Calu3 (cell line): ENCODE measurements around the gene EFNA2. TPM values are rescaled to one million over a fixed set of nuclear protein-coding genes. Genes with fewer than 3 reads are reported as not detected.
"Not testable (repeated sequence)": the region's sequence is repeated elsewhere in the genome, so short reads cannot be mapped to it uniquely, and the experiment has no call there.

ENCODE experiments used
- BruUV-seq: library from RNA; stranded (reverse); fragments of 400-500 nt; replicated peaks from 2 replicates; lab custom pipeline; 2021; lab: Mats Ljungman, UMichigan
- CTCF ChIA-PET: fragments of 300-600 bp; sonication (Branson Sonifier 250); formaldehyde crosslinking; loops from one replicate; lab custom pipeline; 2022; ENCODE audit warnings: antibody characterized with exemption; lab: Charles Lee
- DNase-seq: peaks from one replicate; pipeline ENCODE4 v3.0.0; 2022
- H3K27ac Mint-ChIP-seq: one replicate; pipeline ENCODE4 v1.8.0; 2022; ENCODE audit warnings: mixed read lengths; ENCODE audit not compliant: unreplicated experiment
- H3K27me3 Mint-ChIP-seq: one replicate; pipeline ENCODE4 v1.8.0; 2022; ENCODE audit warnings: mixed read lengths; ENCODE audit not compliant: unreplicated experiment
- H3K36me3 Mint-ChIP-seq: one replicate; pipeline ENCODE4 v1.8.0; 2022; ENCODE audit warnings: mild to moderate bottlenecking, moderate library complexity, mixed read lengths; ENCODE audit not compliant: insufficient read depth, unreplicated experiment
- H3K4me1 Mint-ChIP-seq: one replicate; pipeline ENCODE4 v1.8.0; 2022; ENCODE audit warnings: mild to moderate bottlenecking, low read depth, mixed read lengths; ENCODE audit not compliant: unreplicated experiment
- H3K4me3 Mint-ChIP-seq: one replicate; pipeline ENCODE4 v1.8.0; 2022; ENCODE audit warnings: mild to moderate bottlenecking, low read depth, moderate library complexity, mixed read lengths; ENCODE audit not compliant: unreplicated experiment
- H3K9me3 Mint-ChIP-seq: one replicate; pipeline ENCODE4 v1.8.0; 2022; ENCODE audit warnings: low read depth, mixed read lengths; ENCODE audit not compliant: unreplicated experiment
- intact Hi-C: fragments of 100-400 bp; cut with micrococcal nuclease; formaldehyde crosslinking; loops from one replicate; pipeline ENCODE4 v1.10.0; 2022; ENCODE audit not compliant: unreplicated experiment
- total RNA-seq: library from RNA; stranded (reverse); gene quantifications from 2 replicates; pipeline ENCODE4 v1.2.3, GENCODE V29; 2022
- TF ChIP-seq, protein P1 (sequence below): fragments of 200-600 bp; IDR thresholded peaks from one replicate; pipeline ENCODE4 v1.8.0; 2022; ENCODE audit warnings: antibody characterized with exemption; ENCODE audit not compliant: unreplicated experiment

Gene EFNA2
- total RNA-seq, 1 experiment from 2014 or later: 0.90 TPM

GRCh38 chr19:1325568-1326294 is 40.1 kb downstream of the EFNA2 start:
- TF ChIP-seq, protein P1, sequence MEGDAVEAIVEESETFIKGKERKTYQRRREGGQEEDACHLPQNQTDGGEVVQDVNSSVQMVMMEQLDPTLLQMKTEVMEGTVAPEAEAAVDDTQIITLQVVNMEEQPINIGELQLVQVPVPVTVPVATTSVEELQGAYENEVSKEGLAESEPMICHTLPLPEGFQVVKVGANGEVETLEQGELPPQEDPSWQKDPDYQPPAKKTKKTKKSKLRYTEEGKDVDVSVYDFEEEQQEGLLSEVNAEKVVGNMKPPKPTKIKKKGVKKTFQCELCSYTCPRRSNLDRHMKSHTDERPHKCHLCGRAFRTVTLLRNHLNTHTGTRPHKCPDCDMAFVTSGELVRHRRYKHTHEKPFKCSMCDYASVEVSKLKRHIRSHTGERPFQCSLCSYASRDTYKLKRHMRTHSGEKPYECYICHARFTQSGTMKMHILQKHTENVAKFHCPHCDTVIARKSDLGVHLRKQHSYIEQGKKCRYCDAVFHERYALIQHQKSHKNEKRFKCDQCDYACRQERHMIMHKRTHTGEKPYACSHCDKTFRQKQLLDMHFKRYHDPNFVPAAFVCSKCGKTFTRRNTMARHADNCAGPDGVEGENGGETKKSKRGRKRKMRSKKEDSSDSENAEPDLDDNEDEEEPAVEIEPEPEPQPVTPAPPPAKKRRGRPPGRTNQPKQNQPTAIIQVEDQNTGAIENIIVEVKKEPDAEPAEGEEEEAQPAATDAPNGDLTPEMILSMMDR: no peak
- Mint-ChIP-seq H3K27ac (no peak overlapping the region), H3K27me3 (peaks cover 42% of the 10 kb centered on the region), H3K4me1 (no peaks in the 10 kb centered on the region), H3K36me3 (no peaks in the 10 kb centered on the region), H3K9me3 (no peaks in the 10 kb centered on the region), H3K4me3 (no peak overlapping the region)
- intact Hi-C loops: no loop called here
- no peak for DNase-seq
- CTCF ChIA-PET: interaction anchor here (1.1 kb wide), 1 partner anchor 8 kb away, joined by 4 read pairs; no protein-coding TSS in a partner anchor
- BruUV-seq: no TSS peak

DNA sequence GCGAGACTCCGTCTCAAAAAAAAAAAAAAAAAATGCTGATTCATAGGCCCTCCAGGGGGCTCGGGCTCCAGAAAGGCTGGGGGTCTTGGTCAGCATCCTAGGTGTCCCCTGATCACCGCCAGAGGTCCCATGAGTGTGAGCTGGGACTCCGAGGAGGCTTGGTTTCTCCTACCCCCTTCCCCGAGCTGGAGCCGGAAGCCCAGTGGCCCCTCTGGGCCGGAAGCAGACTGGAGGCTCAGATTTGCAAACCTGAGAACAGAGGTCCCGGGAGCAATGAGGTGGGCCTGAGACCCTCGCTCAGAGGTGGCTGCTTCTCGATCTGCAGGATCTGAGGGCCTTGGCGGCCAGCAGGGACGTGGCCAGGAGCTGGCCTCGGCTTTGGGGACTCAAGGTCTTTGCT is 41.5 kb downstream of the EFNA2 start:
- Mint-ChIP-seq H3K9me3 (no peaks in the 10 kb centered on the region), H3K4me1 (no peaks in the 10 kb centered on the region), H3K27me3 (peaks cover 38% of the 10 kb centered on the region), H3K36me3 (no peaks in the 10 kb centered on the region), H3K27ac (no peak overlapping the region), H3K4me3 (no peak overlapping the region)
- TF ChIP-seq, protein P1: no peak
- no TSS peak for BruUV-seq
- DNase-seq: no peak
- intact Hi-C loops: no loop called here
- CTCF ChIA-PET: interaction anchor here (0.7 to 1.1 kb wide), 3 partner anchors 9 to 55 kb away, joined by 3 to 5 read pairs (median 4); no protein-coding TSS in a partner anchor

DNA sequence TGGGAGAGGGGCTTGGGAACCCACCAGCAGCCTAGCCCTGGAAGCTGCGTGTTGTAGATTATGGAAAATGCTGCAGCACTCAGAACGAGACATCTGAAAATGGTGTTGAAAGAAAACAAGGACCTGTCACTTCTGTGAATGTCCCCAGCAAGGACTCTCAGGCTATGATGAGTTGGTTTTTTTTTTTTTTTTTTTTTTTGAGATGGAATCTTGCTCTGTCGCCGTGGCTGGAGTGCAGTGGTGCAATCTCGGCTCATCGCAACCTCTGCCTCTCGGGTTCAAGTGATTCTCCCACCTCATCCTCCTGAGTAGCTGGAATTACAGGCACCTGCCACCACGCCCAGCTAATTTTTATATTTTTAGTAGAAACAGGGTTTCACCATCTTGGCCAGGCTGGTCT is 46.5 kb downstream of the EFNA2 start:
- H3K4me1 Mint-ChIP-seq, CTCF ChIA-PET, H3K27ac Mint-ChIP-seq, BruUV-seq, H3K36me3 Mint-ChIP-seq, H3K9me3 Mint-ChIP-seq, DNase-seq, H3K4me3 Mint-ChIP-seq, H3K27me3 Mint-ChIP-seq, intact Hi-C loops: not testable (repeated sequence)

DNA sequence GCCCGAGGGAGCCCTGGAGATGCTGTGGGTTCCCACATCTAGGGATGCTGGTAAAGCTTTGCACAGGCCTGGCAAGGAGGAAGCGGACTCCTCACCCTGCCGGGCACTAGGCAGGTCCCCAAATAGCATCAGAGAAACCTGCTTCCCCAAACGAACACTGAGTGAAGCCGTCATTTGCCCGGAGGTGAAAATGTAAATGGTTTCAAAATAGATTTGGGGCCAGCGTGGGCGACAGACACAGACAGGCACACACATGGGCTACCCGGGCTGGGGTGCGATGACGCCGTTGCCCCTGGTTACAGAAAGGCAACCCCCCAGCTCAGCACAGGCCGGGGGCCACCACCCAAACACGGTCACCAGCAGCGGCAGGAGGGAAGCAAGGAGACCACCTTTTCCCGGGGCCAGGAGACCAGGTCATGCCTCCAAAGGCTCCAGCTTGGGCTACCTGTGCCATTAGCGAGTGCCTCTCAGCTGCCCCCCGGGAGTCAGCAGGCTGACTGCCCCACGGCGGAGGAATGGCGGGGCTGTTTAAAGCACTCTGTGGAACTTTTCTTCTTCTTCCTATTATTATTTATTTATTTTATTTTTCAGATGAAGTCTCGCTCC is 50.5 kb downstream of the EFNA2 start:
- TF ChIP-seq, protein P1: no peak
- Mint-ChIP-seq H3K27me3 (no peaks in the 10 kb centered on the region), H3K9me3 (no peaks in the 10 kb centered on the region), H3K27ac (no peak overlapping the region), H3K4me3 (no peak overlapping the region), H3K36me3 (no peaks in the 10 kb centered on the region), H3K4me1 (no peaks in the 10 kb centered on the region)
- no TSS peak for BruUV-seq
- CTCF ChIA-PET: no interaction called here
- DNase-seq: no peak
- intact Hi-C loops: no loop called here
